Activated naive CD8-positive, alpha-beta T cell treated with anti-CD3 and anti-CD28 coated beads for 36 hours (primary cell): Measurements from ENCODE around the gene HOXC6. TPM values are rescaled to one million over a fixed set of nuclear protein-coding genes. Genes with fewer than 3 reads are reported as not detected.

Experiments used
- DNase-seq: peaks from one replicate; pipeline ENCODE4 v3.0.0; 2021
- H3K27ac Mint-ChIP-seq: one replicate; pipeline ENCODE4 v1.8.0; 2022; ENCODE audit warnings: mild to moderate bottlenecking, moderate library complexity, mixed read lengths
- H3K27me3 Mint-ChIP-seq: one replicate; pipeline ENCODE4 v1.8.0; 2022; ENCODE audit warnings: mild to moderate bottlenecking, mixed read lengths
- H3K36me3 Mint-ChIP-seq: one replicate; pipeline ENCODE4 v1.8.0; 2021; ENCODE audit warnings: mild to moderate bottlenecking, mixed read lengths
- H3K4me1 Mint-ChIP-seq: one replicate; pipeline ENCODE4 v1.8.0; 2021; ENCODE audit warnings: mixed read lengths
- H3K4me3 Mint-ChIP-seq: one replicate; pipeline ENCODE4 v1.8.0; 2022; ENCODE audit warnings: mild to moderate bottlenecking, moderate library complexity, mixed read lengths
- H3K9me3 Mint-ChIP-seq: one replicate; pipeline ENCODE4 v1.8.0; 2022; ENCODE audit warnings: mixed read lengths
- total RNA-seq, 2 experiments: library from RNA; stranded (reverse); gene quantifications; one replicate each; pipeline ENCODE4 v1.2.3, GENCODE V29; 2021

The HOXC6 gene
- total RNA-seq, 2 experiments from 2014 or later: not detected

DNA sequence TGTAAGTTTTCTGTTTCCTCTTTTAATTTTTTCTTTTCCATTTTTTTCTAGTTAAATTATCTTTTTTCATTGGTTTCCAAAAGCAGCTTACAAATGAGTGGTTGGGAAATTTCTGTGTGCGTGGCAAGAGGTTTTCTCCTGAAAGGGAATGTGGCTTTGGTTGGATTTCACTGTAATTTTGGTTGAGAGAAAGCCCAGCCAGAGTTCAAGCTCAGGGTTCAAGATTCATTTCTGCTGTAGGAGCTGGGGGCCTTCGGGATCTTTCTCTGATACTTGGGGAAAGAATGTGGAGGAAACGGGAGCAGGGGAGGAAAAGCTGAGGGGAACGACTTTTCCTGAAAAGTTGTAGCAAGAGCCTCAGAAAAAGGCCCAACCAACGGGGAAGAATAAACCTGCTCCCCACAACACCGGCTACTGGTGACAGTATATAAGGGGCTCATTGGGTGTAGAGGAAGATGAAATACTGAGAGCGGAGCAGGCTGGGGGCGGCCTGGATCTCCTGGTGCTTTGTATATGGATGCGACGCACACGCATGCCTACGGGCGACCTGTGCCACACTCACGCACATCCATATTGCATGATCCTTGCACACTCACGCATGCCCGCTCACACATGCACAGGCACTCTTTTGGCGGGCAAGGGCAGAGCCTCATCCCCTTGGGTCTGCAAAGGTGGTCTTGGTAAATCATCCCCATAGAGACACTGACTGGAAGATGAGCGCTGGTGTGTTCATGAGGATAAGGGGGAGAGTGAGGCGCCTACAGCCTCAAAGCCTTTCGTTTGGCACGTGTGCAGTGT lies 41.4 kb upstream of the HOXC6 start:
- H3K27me3 Mint-ChIP-seq: peaks cover 97% of the 10 kb centered on the region
- H3K4me3 Mint-ChIP-seq: no peak overlapping the region
- H3K9me3 Mint-ChIP-seq: no peaks in the 10 kb centered on the region
- DNase-seq: no peak
- no peaks in the 10 kb centered on the region for H3K36me3 Mint-ChIP-seq
- no peak overlapping the region for H3K27ac Mint-ChIP-seq
- H3K4me1 Mint-ChIP-seq: peaks cover 29% of the 10 kb centered on the region

GRCh38 chr12:53987787-53988230 lies 40.4 kb upstream of the HOXC6 start:
- H3K4me1 Mint-ChIP-seq: peaks cover 29% of the 10 kb centered on the region
- H3K4me3 Mint-ChIP-seq: no peak overlapping the region
- peaks cover 98% of the 10 kb centered on the region for H3K27me3 Mint-ChIP-seq
- H3K36me3 Mint-ChIP-seq: no peaks in the 10 kb centered on the region
- no peak overlapping the region for H3K27ac Mint-ChIP-seq
- no peak for DNase-seq
- H3K9me3 Mint-ChIP-seq: no peaks in the 10 kb centered on the region

- no peak overlapping the region for H3K4me3 Mint-ChIP-seq
- H3K36me3 Mint-ChIP-seq: no peaks in the 10 kb centered on the region
- no peaks in the 10 kb centered on the region for H3K9me3 Mint-ChIP-seq
- H3K27me3 Mint-ChIP-seq: peaks cover 98% of the 10 kb centered on the region
- DNase-seq: no peak
- no peak overlapping the region for H3K27ac Mint-ChIP-seq
- H3K4me1 Mint-ChIP-seq: peaks cover 29% of the 10 kb centered on the region
Observed at GRCh38 chr12:53988541-53989226, 39.6 kb upstream of the HOXC6 start.

- peaks cover 1% of the 10 kb centered on the region for H3K36me3 Mint-ChIP-seq
- DNase-seq: no peak
- no peaks in the 10 kb centered on the region for H3K9me3 Mint-ChIP-seq
- H3K4me3 Mint-ChIP-seq: no peak overlapping the region
- peaks cover 99% of the 10 kb centered on the region for H3K27me3 Mint-ChIP-seq
- no peak overlapping the region for H3K27ac Mint-ChIP-seq
- peaks cover 34% of the 10 kb centered on the region for H3K4me1 Mint-ChIP-seq
Observed at GRCh38 chr12:53989227-53990113, 38.8 kb upstream of the HOXC6 start.

- H3K27me3 Mint-ChIP-seq: peaks cover 100% of the 10 kb centered on the region
- H3K27ac Mint-ChIP-seq: no peak overlapping the region
- no peak for DNase-seq
- H3K4me1 Mint-ChIP-seq: peaks cover 34% of the 10 kb centered on the region
- peaks cover 1% of the 10 kb centered on the region for H3K36me3 Mint-ChIP-seq
- no peak overlapping the region for H3K4me3 Mint-ChIP-seq
- H3K9me3 Mint-ChIP-seq: no peaks in the 10 kb centered on the region
Observed at GRCh38 chr12:53990311-53991076, 37.7 kb upstream of the HOXC6 start.

- H3K27ac Mint-ChIP-seq: no peak overlapping the region
- H3K27me3 Mint-ChIP-seq: peaks cover 100% of the 10 kb centered on the region
Observed at GRCh38 chr12:53991077-53991460, 37.2 kb upstream of the HOXC6 start.

GRCh38 chr12:53992377-53992889 lies 35.8 kb upstream of the HOXC6 start:
- H3K4me3 Mint-ChIP-seq: no peak overlapping the region
- no peaks in the 10 kb centered on the region for H3K9me3 Mint-ChIP-seq
- peaks cover 3% of the 10 kb centered on the region for H3K36me3 Mint-ChIP-seq
- H3K27ac Mint-ChIP-seq: no peak overlapping the region
- peaks cover 39% of the 10 kb centered on the region for H3K4me1 Mint-ChIP-seq
- DNase-seq: no peak
- H3K27me3 Mint-ChIP-seq: peaks cover 98% of the 10 kb centered on the region

More at GRCh38 chr12:53991077-53991460, 37.2 kb upstream of the HOXC6 start:
- H3K36me3 Mint-ChIP-seq: peaks cover 3% of the 10 kb centered on the region
- peaks cover 35% of the 10 kb centered on the region for H3K4me1 Mint-ChIP-seq
- H3K9me3 Mint-ChIP-seq: no peaks in the 10 kb centered on the region
- H3K4me3 Mint-ChIP-seq: no peak overlapping the region
- no peak for DNase-seq

- Mint-ChIP-seq H3K27me3 (peaks cover 98% of the 10 kb centered on the region), H3K4me1 (peaks cover 45% of the 10 kb centered on the region), H3K4me3 (peak overlapping the region; percentile 29), H3K9me3 (no peaks in the 10 kb centered on the region), H3K36me3 (peaks cover 3% of the 10 kb centered on the region), H3K27ac (no peak overlapping the region)
- DNase-seq: no peak
Observed at GRCh38 chr12:53993162-53994008, 34.9 kb upstream of the HOXC6 start.

DNA sequence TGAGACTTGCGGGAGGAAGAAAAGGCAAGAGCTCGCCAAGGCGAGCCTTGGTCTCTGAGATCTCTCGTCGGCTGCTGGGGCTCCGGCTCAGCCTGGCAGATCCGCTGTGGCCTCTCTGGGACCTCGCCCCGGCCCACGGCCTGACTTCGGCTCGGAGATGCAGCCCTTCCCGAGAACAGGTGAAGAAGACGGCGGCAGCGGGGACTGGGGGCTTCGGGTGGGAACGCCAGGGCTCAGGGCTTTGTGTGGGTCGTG lies 34.3 kb upstream of the HOXC6 start:
- Mint-ChIP-seq H3K4me3 (peak overlapping the region; percentile 29), H3K4me1 (peaks cover 48% of the 10 kb centered on the region), H3K27ac (no peak overlapping the region), H3K36me3 (peaks cover 3% of the 10 kb centered on the region), H3K27me3 (peaks cover 98% of the 10 kb centered on the region), H3K9me3 (no peaks in the 10 kb centered on the region)
- DNase-seq: no peak

DNA sequence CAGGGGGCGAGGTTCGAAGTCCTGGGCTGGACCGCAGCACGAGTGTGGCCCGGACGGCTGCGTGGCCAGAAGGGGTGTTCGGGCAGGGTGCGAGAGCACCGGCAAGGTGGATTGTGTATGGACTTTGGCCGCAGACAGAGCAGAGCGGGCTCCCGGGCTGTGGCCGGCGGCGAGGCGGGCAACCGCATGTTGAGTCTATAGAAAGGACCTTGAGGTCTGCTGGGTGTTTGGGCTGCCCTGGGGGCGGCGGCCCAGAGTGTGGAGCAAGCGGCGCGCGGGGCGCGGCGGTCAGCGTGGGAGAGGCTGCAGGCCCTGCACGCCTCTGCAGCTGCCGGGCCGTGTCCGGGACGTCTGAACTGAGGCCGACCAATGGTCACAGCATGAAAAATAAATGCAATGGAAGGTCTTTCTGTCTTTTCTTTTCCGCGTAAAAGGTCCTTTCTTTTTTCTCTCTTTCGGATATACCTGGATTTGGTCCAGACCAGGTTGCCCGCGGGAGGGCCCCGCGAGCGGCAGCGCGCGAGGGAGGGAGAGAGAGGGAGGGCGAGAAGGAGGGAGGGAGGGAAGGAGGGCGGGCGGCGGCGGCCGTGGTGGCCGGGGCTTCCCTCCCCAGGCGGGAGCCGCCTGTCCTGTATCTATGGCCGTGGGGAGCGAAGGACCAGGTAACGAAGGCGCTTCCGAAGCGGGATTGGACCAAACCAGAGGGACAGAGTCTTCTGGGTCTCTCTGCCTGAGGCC lies 33.8 kb upstream of the HOXC6 start:
- Mint-ChIP-seq H3K27me3 (peaks cover 98% of the 10 kb centered on the region), H3K4me3 (peak overlapping the region; percentile 58), H3K9me3 (no peaks in the 10 kb centered on the region), H3K4me1 (peaks cover 43% of the 10 kb centered on the region), H3K27ac (no peak overlapping the region), H3K36me3 (peaks cover 3% of the 10 kb centered on the region)
- no peak for DNase-seq

- Mint-ChIP-seq H3K36me3 (peaks cover 3% of the 10 kb centered on the region), H3K27ac (no peak overlapping the region), H3K9me3 (no peaks in the 10 kb centered on the region), H3K27me3 (peaks cover 98% of the 10 kb centered on the region), H3K4me3 (peak overlapping the region; percentile 58), H3K4me1 (peaks cover 38% of the 10 kb centered on the region)
- DNase-seq: no peak
Observed at GRCh38 chr12:53995002-53995377, 33.2 kb upstream of the HOXC6 start.

DNA sequence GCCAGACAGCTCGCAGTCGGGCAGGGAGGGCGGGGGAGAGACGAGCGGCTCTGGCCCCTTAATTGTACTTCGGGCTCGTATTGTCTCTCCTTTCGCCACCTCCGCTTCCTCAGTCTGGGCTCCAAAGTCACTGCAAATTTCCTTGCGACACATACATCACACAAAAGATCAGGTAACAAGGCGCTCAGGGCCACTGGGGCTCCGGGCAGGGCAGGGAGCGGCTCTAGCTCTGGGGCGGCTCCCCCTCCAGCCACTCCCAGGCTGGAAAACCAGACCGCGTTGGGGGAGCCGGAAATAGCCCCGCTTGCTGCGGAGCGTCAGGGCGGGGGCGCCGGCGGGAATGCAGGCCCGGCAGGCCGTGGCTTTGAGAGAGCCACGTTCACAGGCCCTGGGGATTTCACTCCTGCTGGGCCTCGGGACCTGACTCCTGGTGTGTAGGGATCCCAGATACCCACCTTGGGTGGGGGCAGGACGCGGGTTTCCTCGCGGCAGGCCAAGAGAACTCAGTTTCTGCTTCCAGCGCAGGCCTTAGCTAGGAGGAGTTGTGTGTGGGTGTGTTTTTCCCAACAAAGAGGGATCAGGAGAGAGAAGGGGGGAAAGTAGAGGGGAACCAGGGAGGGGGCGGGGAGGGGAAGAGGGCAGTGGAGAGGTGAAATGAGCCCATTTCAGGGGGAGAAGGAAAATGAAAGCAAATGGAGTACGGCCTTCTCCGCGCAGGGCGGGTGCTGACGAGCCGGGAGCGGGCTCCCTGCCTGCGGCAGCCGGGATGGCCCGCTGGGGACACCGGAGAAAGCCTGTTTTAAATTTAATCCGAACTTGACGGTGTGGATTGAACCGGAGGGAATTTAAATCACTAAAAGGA lies 32.6 kb upstream of the HOXC6 start:
- Mint-ChIP-seq H3K4me3 (peak overlapping the region; percentile 76), H3K27ac (no peak overlapping the region), H3K27me3 (peaks cover 98% of the 10 kb centered on the region), H3K4me1 (peaks cover 34% of the 10 kb centered on the region), H3K36me3 (peaks cover 3% of the 10 kb centered on the region), H3K9me3 (no peaks in the 10 kb centered on the region)
- DNase-seq: no peak
